Measurements from ENCODE around the gene MUC13.

The MUC13 gene

GRCh38 chr3:124951511-124952281, 17.1 kb upstream of the MUC13 start:
- no peak for DNase-seq (ENCODE audit: extremely low spot score)
- POLR2A ChIA-PET = no interaction called here
- CTCF ChIA-PET = interaction anchor here (0.5 to 1.0 kb wide), 4 partner anchors 21 to 263 kb away, joined by 3 to 4 read pairs (median 4); no protein-coding TSS in a partner anchor
- TF ChIP-seq HDGF (IDR thresholded peaks at IDR 0.05; ENCODE audit: borderline replicate concordance) (no peak), LEF1 (IDR thresholded peaks at IDR 0.05; ENCODE audit: borderline replicate concordance) (no peak), L3MBTL2 (conservative IDR thresholded peaks at IDR 0.05) (no peak), NFRKB (IDR thresholded peaks at IDR 0.05) (no peak), ELF4 (IDR thresholded peaks at IDR 0.05) (no peak), CTBP1 (IDR thresholded peaks at IDR 0.05; ENCODE audit: borderline replicate concordance) (no peak), FOXK2 (IDR thresholded peaks at IDR 0.05) (no peak), SP1 (IDR thresholded peaks at IDR 0.05) (no peak), FOXM1 (IDR thresholded peaks at IDR 0.05; ENCODE audit: borderline replicate concordance) (no peak)

DNA sequence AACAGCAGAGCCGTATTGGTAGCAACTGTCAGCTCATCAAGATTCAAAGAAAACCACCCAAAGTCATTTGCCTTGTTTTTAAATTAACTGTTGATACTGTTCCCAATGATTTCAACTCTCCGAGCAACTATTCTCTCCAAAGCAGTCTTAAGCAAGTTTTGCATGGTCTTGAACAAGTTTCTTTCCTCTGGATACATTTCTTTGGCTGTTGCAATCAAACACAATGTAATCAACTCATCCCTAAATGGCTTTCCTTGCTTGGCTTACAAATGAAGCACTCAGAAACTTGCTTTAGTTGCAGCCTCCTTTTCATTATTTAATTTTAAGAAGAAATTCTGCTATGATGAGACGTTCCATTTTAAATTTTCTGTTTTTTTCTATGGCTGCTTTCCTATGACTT, 15.5 kb upstream of the MUC13 start:
- no peak for DNase-seq (ENCODE audit: extremely low spot score)
- POLR2A ChIA-PET = no interaction called here
- CTCF ChIA-PET = no interaction called here
- no peak for TF ChIP-seq BHLHE40 (IDR thresholded peaks at IDR 0.05; ENCODE audit: borderline replicate concordance)
- no peak for TF ChIP-seq NFRKB (IDR thresholded peaks at IDR 0.05)

GRCh38 chr3:124942613-124943012, 8.1 kb upstream of the MUC13 start:
- POLR2A ChIA-PET = no interaction called here
- TF ChIP-seq TARDBP (IDR thresholded peaks at IDR 0.05) (no peak), ARNT (IDR thresholded peaks at IDR 0.05) (no peak), CTBP1 (IDR thresholded peaks at IDR 0.05; ENCODE audit: borderline replicate concordance) (no peak), SUZ12 (IDR thresholded peaks at IDR 0.05) (no peak), BHLHE40 (IDR thresholded peaks at IDR 0.05; ENCODE audit: borderline replicate concordance) (no peak), HDGF (IDR thresholded peaks at IDR 0.05; ENCODE audit: borderline replicate concordance) (no peak), L3MBTL2 (conservative IDR thresholded peaks at IDR 0.05) (no peak), NFRKB (IDR thresholded peaks at IDR 0.05) (no peak), LEF1 (IDR thresholded peaks at IDR 0.05; ENCODE audit: borderline replicate concordance) (no peak), FOXK2 (IDR thresholded peaks at IDR 0.05) (no peak), ZNF384 (IDR thresholded peaks at IDR 0.05) (no peak), SP1 (IDR thresholded peaks at IDR 0.05) (no peak), FOXA1 (IDR thresholded peaks at IDR 0.05) (no peak), FOXM1 (IDR thresholded peaks at IDR 0.05; ENCODE audit: borderline replicate concordance) (no peak), ELF4 (IDR thresholded peaks at IDR 0.05) (no peak)
- TF ChIP-seq, protein P1, sequence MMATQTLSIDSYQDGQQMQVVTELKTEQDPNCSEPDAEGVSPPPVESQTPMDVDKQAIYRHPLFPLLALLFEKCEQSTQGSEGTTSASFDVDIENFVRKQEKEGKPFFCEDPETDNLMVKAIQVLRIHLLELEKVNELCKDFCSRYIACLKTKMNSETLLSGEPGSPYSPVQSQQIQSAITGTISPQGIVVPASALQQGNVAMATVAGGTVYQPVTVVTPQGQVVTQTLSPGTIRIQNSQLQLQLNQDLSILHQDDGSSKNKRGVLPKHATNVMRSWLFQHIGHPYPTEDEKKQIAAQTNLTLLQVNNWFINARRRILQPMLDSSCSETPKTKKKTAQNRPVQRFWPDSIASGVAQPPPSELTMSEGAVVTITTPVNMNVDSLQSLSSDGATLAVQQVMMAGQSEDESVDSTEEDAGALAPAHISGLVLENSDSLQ (IDR thresholded peaks at IDR 0.05) = no peak
- DNase-seq (ENCODE audit: extremely low spot score) = no peak
- CTCF ChIA-PET = no interaction called here

GRCh38 chr3:124941771-124942170, 7.2 kb upstream of the MUC13 start:
- DNase-seq (ENCODE audit: extremely low spot score) = no peak
- ChIA-PET CTCF (no interaction called here), POLR2A (no interaction called here)
- TF ChIP-seq FOXM1 (IDR thresholded peaks at IDR 0.05; ENCODE audit: borderline replicate concordance) = no peak
- no peak for TF ChIP-seq L3MBTL2 (conservative IDR thresholded peaks at IDR 0.05)
- TF ChIP-seq SUZ12 (IDR thresholded peaks at IDR 0.05) = no peak
- TF ChIP-seq BHLHE40 (IDR thresholded peaks at IDR 0.05; ENCODE audit: borderline replicate concordance) = no peak
- TF ChIP-seq LEF1 (IDR thresholded peaks at IDR 0.05; ENCODE audit: borderline replicate concordance) = no peak
- TF ChIP-seq ARNT (IDR thresholded peaks at IDR 0.05) = no peak
- no peak for TF ChIP-seq ZNF384 (IDR thresholded peaks at IDR 0.05)
- TF ChIP-seq SP1 (IDR thresholded peaks at IDR 0.05) = no peak
- no peak for TF ChIP-seq NFRKB (IDR thresholded peaks at IDR 0.05)
- no peak for TF ChIP-seq TARDBP (IDR thresholded peaks at IDR 0.05)

GRCh38 chr3:124939661-124940060, 5.1 kb upstream of the MUC13 start:
- ChIA-PET POLR2A (interaction anchor here (0.6 kb wide), 1 partner anchor 460 kb away, joined by 3 read pairs; no protein-coding TSS in a partner anchor), CTCF (no interaction called here)
- no peak for DNase-seq (ENCODE audit: extremely low spot score)
- TF ChIP-seq, protein P1 (IDR thresholded peaks at IDR 0.05) = no peak
- no peak for TF ChIP-seq TARDBP (IDR thresholded peaks at IDR 0.05)
- TF ChIP-seq ZNF384 (IDR thresholded peaks at IDR 0.05) = no peak
- no peak for TF ChIP-seq SUZ12 (IDR thresholded peaks at IDR 0.05)
- TF ChIP-seq LEF1 (IDR thresholded peaks at IDR 0.05; ENCODE audit: borderline replicate concordance) = no peak

GRCh38 chr3:124938896-124939295, 4.3 kb upstream of the MUC13 start:
- CTCF ChIA-PET = interaction anchor here (0.6 to 0.7 kb wide), 2 partner anchors 36 to 454 kb away, joined by 3 read pairs; no protein-coding TSS in a partner anchor
- no peak for DNase-seq (ENCODE audit: extremely low spot score)
- POLR2A ChIA-PET = no interaction called here
- TF ChIP-seq BHLHE40 (IDR thresholded peaks at IDR 0.05; ENCODE audit: borderline replicate concordance) (no peak), FOXA1 (IDR thresholded peaks at IDR 0.05) (no peak), TARDBP (IDR thresholded peaks at IDR 0.05) (no peak), NFRKB (IDR thresholded peaks at IDR 0.05) (no peak), HDGF (IDR thresholded peaks at IDR 0.05; ENCODE audit: borderline replicate concordance) (no peak), SP1 (IDR thresholded peaks at IDR 0.05) (no peak), L3MBTL2 (conservative IDR thresholded peaks at IDR 0.05) (no peak), CTBP1 (IDR thresholded peaks at IDR 0.05; ENCODE audit: borderline replicate concordance) (no peak)
- TF ChIP-seq, protein P1 (IDR thresholded peaks at IDR 0.05) = no peak

Data from HEK293T (cell line).